ENCODE results near the gene TMX2. TPM values are rescaled to one million over a fixed set of nuclear protein-coding genes. Genes with fewer than 3 reads are reported as not detected.

TMX2 gene
- polyA plus RNA-seq, 2 of the 4 experiments (the other 2 are of a cell fraction) = 140 to 168 TPM

GRCh38 chr11:57785072-57785471 lies 72.7 kb downstream of the TMX2 start (continued):
- no peak for TF ChIP-seq ELK1 (IDR thresholded peaks at IDR 0.05; ENCODE audit: low read depth, low read length)

- no peak for TF ChIP-seq ZFP36 (IDR thresholded peaks at IDR 0.05; ENCODE audit: borderline replicate concordance, partially characterized antibody)
- TF ChIP-seq MAX (IDR thresholded peaks at IDR 0.05) = no peak
- no peak for TF ChIP-seq CTCF (IDR thresholded peaks at IDR 0.05)
- TF ChIP-seq CHD4 (IDR thresholded peaks at IDR 0.05; ENCODE audit: borderline replicate concordance) = no peak
- no peak for TF ChIP-seq HDAC2 (IDR thresholded peaks at IDR 0.05)
- TF ChIP-seq ESRRA (IDR thresholded peaks at IDR 0.05; ENCODE audit: borderline replicate concordance, low read length) = no peak
- TF ChIP-seq EHF (CRISPR knock-in tag; IDR thresholded peaks at IDR 0.05) = no peak
- TF ChIP-seq RFX5 (IDR thresholded peaks at IDR 0.05) = no peak
- TF ChIP-seq ZSCAN20 (CRISPR knock-in tag; IDR thresholded peaks at IDR 0.05) = no peak
- TF ChIP-seq TFCP2L1 (CRISPR knock-in tag; IDR thresholded peaks at IDR 0.05) = no peak
- TF ChIP-seq RAD21 (conservative IDR thresholded peaks at IDR 0.05 in 1 of 2, IDR thresholded peaks at IDR 0.05 in 1 of 2) = no peak
- DNase-seq (ENCODE audit: low read depth in 1 of 2, low spot score in 1 of 2) = no peak
- Histone ChIP-seq H3K4me1 (peaks cover 72% of the 10 kb centered on the region), H3K9me3 (no peaks in the 10 kb centered on the region), H3K4me3 (no peak overlapping the region), H3K4me2 (no peak overlapping the region), H3K27ac (no peak overlapping the region)
- WGBS (ENCODE audit: missing lambda C conversion rate) = 96% methylated on average over 4 of the region's 4 CpGs
- CTCF ChIA-PET = interaction anchor here (1.3 kb wide), 1 partner anchor 14 kb away, joined by 6 read pairs; no protein-coding TSS in a partner anchor
- no peak for ATAC-seq
- POLR2A ChIA-PET = no interaction called here
- no peak for FAIRE-seq
Measured at GRCh38 chr11:57786436-57786835, 74.0 kb downstream of the TMX2 start.

GRCh38 chr11:57787006-57787604 lies 74.7 kb downstream of the TMX2 start:
- DNase-seq (ENCODE audit: low read depth in 1 of 2, low spot score in 1 of 2) (no peak), FAIRE-seq (no peak), ATAC-seq (no peak)
- 0 out of 6 replicates have a peak overlapping the region, but pooled peaks of 1 of the 2 experiments have one; percentile 57 for H3K27ac ChIP-seq
- H3K4me3 ChIP-seq = no peak overlapping the region
- H3K9me3 ChIP-seq = no peaks in the 10 kb centered on the region
- TF ChIP-seq RFX5 (IDR thresholded peaks at IDR 0.05) (no peak), ZSCAN20 (CRISPR knock-in tag; IDR thresholded peaks at IDR 0.05) (no peak), NFE2L2 (conservative IDR thresholded peaks at IDR 0.05; ENCODE audit: low read length) (no peak), POLR2A (IDR thresholded peaks at IDR 0.05; ENCODE audit: low read length) (no peak), FOSL2 (IDR thresholded peaks at IDR 0.05) (no peak), FOSL2 (CRISPR knock-in tag; IDR thresholded peaks at IDR 0.05) (no peak)
- POLR2A ChIA-PET = no interaction called here
- CTCF ChIA-PET = interaction anchor here (1.3 to 5.8 kb wide), 3 partner anchors 14 to 27 kb away, joined by 3 to 38 read pairs (median 6); no protein-coding TSS in a partner anchor
- whole genome bisulfite sequencing (ENCODE audit: missing lambda C conversion rate) = 89% methylated on average over 4 of the region's 4 CpGs
- H3K4me2 ChIP-seq = no peak overlapping the region
- peaks cover 72% of the 10 kb centered on the region for H3K4me1 ChIP-seq

- ChIA-PET CTCF (interaction anchor here (0.6 to 5.8 kb wide), 5 partner anchors 9 to 297 kb away, joined by 3 to 38 read pairs (median 3); no protein-coding TSS in a partner anchor), POLR2A (no interaction called here)
- FAIRE-seq (no peak), ATAC-seq (no peak; a peak in 1 of 6 replicates), DNase-seq (ENCODE audit: low read depth in 1 of 2, low spot score in 1 of 2) (no peak)
- Histone ChIP-seq H3K4me3 (no peak overlapping the region), H3K27ac (peak overlapping the region; percentile 15 to 57; a peak in 3 of 6 replicates), H3K4me2 (peak overlapping the region; percentile 29), H3K9me3 (no peaks in the 10 kb centered on the region), H3K4me1 (peaks cover 72% of the 10 kb centered on the region)
- WGBS (ENCODE audit: missing lambda C conversion rate) = 92% methylated on average over 6 of the region's 6 CpGs
- TF ChIP-seq RARB (CRISPR knock-in tag; IDR thresholded peaks at IDR 0.05) (no peak), MAFK (IDR thresholded peaks at IDR 0.05; ENCODE audit: partially characterized antibody) (no peak), ZNF302 (CRISPR knock-in tag; IDR thresholded peaks at IDR 0.05) (no peak), HDAC2 (IDR thresholded peaks at IDR 0.05) (no peak), REST (IDR thresholded peaks at IDR 0.05) (no peak), CBX2 (IDR thresholded peaks at IDR 0.05; ENCODE audit: borderline replicate concordance, low read depth) (no peak), PHF8 (IDR thresholded peaks at IDR 0.05; ENCODE audit: borderline replicate concordance, low read depth) (no peak), ZSCAN20 (CRISPR knock-in tag; IDR thresholded peaks at IDR 0.05) (no peak), POLR2AphosphoS2 (conservative IDR thresholded peaks at IDR 0.05; ENCODE audit: low read length) (no peak), BHLHE40 (IDR thresholded peaks at IDR 0.05; ENCODE audit: low read depth, low read length) (no peak)
Measured at GRCh38 chr11:57787920-57788702, 75.7 kb downstream of the TMX2 start.
